NCI-H774 (cell line): Measurements from ENCODE around the gene RBFOX2.
"Not testable (repeated sequence)": the region's sequence is repeated elsewhere in the genome, so short reads cannot be mapped to it uniquely, and the experiment has no call there.

ENCODE experiments used
- DNase-seq: peaks from one replicate; lab custom pipeline; 2025; lab: John Stamatoyannopoulos, UW

RBFOX2 gene

DNA sequence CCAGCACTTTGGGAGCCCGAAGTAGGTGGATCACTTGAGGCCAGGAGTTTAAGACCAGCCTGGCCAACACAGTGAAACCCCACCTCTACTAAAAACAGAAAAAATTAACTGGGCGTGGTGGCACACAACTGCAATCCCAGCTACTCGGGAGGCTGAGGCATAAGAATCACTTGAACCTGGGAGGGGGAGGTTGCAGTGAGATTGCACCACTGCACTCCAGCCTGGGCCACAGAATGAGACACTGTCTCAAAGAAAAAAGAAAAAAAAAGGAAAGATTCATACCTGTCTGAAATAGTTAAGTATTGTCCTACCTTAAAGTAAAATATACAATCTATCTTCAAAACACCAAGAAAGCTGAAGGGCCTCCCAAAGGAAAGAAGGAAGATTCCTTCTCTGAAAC lies 20.1 kb downstream of the RBFOX2 start:
- no peak for DNase-seq

DNA sequence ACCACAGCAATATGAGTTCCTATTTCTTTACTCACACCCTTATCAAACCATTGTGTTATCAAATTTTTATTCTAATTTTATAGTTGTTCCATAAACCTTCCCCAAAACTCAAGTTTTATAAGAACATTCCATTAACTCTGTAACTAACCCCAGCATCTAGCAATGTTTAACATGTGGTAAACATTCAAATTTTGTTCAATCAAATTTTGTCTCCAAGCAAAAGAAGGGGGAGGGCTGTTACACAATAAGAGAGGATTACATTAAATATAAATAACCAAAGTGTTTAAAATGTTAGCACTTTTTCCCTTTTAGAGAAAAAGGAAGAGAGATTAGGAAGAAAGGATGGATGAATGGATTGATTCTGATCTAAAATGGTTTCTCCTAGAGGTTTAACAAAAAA lies 20.5 kb downstream of the RBFOX2 start:
- no peak for DNase-seq

DNA sequence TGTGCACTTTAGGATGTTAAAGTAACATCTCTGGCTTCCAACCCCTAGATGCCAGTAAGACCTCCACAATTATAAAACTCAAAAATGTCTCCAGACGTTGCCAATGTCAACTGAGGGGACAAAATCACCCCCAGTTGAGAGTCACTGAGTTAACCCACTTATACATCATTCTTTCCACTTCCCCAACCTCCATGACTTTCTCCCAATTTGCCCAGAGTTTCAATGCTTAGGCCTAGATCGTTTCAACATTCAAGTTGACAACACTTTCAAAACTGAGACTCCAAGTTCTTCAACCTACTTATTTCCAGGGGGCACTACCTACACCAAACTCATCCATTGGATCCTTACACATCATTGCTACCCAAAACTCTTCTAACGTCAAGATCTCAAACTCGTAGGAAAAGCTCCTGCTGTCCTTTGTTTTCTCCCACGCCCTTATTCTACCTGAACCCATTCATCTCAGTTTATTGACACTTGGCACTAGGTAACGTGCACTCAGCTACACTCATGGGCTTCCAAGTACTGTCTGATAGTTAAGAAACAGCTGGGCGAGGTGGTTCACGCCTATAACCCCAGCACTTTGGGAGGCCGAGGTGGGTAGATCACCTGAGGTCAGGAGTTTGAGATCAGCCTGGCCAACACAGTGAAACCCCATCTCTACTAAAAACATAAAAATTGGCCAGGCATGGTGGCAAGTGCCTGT lies 24.5 kb downstream of the RBFOX2 start:
- no peak for DNase-seq

DNA sequence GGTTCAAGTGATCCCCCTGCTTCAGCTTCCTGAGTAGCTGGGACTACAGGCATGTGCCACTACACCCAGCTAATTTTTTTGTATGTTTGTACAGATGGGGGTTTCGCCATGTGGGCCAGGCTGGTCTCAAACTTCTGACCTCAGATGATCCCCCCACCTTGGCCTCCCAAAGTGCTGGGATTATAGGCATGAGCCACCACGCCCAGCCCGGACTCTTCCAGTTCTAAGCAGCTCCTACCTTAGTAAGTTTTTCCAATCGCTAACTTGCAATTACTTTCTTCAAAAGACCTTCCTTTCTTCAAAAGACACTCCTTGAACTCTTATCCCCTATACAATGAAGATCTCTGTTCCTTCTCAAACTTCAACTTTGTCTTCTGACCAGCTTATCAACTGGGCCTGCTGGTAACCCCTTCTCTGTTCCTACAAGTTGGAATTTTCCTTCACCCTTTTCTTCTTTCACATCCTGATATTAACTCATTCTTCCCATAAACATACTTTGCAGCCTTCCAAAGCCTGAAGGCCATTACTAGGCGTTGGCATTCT lies 25.8 kb downstream of the RBFOX2 start:
- DNase-seq: no peak

DNA sequence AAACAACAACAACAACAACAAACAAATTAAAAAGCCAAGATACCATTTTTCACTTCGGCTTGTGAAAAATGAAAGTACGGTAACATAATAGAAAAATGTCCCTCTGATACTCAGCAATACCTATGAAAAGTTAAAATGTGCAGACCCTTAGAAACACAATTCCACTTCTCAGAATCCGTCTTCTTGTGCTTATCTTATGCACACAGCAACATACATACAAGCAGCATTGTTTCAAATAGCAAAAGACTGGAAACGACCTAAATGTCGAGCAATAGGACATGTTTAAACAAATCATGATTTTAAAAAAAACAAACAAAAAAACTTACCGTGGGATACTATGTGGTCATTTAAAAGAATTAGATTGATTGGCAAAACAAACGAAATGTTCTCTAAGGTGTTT lies 26.5 kb downstream of the RBFOX2 start:
- DNase-seq: no peak

DNA sequence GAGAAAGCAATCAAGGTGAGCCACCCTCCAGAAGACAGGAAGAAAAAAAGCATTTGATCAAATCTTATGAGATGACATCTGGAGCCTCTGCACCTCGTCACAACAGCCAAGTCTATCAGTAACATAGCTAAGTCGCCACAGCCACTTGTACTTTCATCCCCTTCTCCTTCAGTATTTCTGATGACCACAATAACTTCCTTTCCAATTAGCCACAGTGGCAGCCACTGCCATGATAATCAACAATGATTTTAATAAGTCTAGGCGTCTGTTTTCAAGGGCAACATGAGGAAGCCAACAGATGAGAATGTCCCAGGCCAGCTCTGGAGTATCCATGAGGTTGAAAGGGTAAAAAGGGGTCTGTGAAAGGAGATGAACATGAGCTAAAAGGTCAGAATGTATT lies 29.9 kb downstream of the RBFOX2 start:
- DNase-seq: no peak

DNA sequence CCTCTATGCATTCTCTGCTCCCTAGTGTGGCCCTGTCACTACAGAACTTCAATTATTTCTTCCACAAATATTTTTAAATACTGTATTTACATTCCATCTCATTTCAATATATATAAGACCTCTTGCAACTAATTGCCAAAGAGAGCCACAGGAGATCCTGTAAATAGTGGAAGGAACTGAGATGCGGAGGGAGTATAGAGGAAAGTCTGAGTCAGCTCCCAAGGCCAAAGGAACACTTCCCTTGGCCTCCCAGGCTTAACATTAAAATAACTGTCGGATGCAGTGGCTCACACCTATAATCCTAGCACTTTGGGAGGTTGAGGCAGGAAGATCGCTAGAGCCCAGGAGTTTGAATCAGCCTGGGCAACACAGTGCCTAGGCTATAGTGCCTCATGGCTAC lies 31.2 kb downstream of the RBFOX2 start:
- no peak for DNase-seq

DNA sequence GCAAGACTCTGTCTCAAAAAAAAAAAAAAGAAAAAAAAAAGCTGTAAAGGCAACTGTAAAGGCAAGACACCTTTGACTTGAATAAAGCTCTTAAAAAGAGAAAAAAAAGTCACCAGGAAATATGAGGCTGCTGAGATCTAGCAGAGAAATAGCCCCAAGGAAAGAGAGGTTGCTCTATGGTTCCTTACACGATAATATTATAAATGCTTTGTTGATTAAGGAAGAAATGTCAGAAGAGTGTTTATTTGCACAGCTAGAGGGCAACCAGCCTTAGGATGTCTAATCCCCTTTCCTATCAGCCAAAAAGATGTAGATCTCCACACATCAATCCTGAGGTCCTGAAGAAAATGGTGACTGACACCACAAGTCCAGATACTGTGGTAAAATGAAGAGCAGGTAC lies 32.0 kb downstream of the RBFOX2 start:
- no peak for DNase-seq

DNA sequence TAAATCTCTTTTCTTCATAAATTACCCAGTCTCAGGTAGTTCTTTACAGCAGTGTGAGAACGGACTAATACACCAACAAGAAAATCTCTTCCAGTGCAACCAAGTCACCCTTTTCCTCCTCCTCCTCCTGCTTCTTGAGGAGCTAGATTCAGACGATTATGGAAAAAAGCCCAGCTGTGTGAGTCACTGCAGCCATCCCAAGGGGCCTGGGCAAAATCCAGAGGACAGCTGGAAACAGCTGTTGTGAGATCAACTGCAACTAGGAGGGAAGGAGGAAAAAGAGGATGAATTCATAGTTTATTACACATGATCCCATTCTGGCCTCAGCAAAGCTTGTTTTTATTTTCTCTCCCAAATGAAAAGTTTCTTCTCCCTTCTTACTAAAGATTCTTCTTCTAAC lies 32.9 kb downstream of the RBFOX2 start:
- no peak for DNase-seq

DNA sequence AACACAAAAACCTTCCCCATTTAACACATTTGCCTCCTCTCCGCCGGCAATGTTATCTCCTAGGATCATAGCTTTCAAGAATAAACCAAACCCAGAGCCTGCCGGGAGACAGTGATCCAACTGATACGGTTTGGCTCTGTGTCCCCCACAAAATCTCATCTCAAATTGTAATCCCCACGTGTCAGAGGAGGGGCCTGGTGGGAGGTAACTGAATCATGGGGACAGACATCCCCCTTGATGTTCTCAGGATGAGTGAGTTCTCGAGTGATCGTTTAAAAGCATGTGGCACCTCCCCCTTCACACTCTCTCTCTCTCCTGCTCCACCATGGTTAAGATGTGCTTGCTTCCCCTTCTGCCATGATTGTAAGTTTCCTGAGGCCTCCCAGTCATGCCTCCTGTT lies 33.3 kb downstream of the RBFOX2 start:
- no peak for DNase-seq

DNA sequence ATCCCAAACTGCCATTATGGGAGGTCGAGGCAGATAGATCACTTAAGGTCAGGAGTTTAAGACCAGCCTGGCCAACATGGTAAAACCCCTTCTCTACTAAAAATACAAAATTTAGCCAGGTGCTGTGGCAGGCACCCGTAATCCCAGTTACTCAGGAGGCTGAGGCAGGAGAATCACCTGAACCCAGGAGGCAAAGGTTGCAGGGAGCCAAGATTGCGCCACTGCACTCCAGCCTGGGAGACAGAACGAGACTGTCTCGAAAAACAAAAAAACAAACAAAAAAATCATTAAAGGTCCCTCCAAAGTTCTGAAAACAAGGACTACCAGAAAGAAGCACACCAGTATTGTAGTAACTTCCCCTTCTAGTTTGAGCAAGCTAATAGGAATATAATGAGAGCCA lies 34.9 kb downstream of the RBFOX2 start:
- not testable (repeated sequence) for DNase-seq

DNA sequence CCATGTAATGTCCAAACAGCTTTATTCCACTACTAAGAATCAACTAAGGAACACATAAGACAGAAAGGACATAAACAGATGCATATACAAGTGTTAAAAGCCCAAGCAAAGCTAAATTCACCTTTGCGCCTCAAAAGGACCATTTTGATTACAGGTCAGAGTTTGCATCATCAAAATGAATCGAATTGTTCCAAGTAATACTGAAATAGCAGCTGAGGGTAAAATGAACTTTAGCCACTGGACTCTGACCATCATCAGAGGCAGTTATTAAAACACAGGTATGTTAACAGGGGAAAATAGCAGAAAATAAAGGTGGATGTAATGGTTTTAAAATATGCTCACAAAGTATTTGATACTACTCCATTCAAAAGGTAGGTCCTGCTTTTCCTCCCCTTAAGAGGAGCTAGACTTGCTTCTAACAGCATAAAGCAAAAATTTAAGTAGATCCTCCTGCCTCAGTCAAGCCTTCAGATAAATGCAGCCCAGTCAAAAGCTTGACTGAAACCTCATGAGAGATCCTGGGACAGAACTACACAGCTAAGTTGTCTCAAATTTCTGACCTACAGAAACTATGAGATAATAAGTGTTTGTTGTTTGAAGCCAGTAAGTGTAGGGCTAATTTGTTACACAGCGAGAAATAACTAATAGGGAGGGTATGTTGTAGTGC lies 35.4 kb downstream of the RBFOX2 start:
- DNase-seq: no peak

DNA sequence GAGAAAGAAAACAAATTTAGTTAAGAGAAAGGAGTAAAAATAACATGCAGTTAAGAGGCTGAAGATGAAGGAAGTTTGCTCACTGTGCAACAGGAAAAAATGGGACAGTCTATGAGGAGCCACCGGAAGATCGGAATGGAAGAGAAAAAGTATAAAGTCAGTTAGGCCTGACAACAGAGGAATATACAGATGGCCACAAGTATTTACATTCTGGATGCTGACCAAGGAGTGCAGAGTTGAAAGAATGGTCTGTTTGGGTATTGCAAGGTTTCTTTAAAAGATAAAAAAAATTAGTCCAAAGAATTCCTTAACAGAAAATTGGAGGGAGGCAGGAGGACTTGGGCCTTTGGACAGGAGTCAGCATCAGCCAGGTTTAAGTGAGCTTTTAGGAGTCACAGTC lies 37.5 kb downstream of the RBFOX2 start:
- DNase-seq: no peak

DNA sequence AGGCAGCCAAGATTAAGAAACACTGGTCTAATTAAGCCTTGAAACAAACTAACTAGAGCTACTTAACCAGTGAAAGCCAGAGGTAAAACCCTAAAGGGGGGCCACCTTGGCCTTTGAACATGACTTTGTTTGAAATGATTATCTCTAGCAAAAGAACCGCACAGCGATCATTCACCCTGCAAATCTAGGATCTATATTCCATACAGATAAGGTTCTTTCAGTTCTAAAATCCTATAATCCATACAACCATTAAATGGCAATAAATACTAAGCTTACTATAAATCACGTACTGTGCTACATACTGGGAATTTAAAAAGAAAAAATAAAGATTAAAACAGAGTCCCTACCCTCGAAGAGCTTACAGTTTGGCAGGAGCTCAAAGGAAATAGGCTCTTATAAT lies 40.6 kb downstream of the RBFOX2 start:
- no peak for DNase-seq

DNA sequence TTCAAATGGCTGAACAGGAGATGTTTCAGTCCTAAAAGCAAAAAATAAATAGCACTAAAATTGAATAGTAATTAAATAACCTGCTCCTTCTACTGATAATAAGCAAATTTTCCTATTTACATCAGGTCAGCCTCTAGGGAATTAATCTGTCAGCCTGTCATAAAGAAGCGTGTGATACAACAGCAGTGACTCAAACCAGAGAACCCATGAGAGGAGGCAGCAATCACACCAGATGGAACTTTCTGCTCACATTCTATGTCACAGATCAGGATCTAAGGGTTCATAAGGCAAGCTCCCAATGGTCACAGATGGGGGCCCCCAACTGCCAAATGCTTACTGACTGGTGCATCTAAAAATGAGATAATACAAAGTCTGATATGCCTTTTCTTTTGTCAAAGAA lies 41.1 kb downstream of the RBFOX2 start:
- no peak for DNase-seq

DNA sequence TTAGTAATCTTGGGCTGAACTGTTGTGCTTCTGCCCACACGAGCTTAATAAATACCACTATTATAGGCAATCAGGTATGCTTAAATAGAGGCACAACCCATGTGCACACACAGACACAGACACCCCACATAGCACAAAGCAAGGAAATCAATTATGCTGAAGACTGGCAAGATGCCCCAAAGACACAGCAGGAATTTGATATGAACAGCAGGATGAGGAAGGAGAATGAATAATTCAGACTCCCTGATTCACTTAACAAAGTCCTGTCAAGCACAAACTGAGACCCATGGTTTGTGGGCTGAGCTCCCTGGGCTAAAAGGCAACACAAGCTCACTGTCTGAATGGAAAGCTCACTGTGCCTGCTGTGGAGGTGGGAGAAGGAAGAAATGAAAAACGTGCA lies 42.5 kb downstream of the RBFOX2 start:
- DNase-seq: no peak

DNA sequence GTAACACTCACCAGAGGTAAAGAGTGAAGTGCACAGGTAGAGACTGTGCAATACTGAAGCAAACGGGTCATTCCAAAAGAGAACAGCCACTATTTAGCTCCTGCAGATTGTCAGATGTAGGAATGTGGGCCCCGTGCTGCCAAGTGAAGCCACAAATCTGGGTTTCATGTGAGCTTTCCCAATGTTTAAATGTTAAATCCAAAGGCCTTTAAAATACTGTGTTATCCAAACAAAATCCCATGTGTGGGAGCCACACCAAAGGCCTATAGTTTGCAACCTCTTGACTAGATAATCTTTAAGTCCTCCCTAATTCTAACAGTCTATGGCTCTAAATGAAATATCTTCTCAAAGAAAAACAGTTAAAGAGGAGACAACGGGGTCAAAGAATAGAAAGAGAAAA lies 43.3 kb downstream of the RBFOX2 start:
- DNase-seq: no peak

DNA sequence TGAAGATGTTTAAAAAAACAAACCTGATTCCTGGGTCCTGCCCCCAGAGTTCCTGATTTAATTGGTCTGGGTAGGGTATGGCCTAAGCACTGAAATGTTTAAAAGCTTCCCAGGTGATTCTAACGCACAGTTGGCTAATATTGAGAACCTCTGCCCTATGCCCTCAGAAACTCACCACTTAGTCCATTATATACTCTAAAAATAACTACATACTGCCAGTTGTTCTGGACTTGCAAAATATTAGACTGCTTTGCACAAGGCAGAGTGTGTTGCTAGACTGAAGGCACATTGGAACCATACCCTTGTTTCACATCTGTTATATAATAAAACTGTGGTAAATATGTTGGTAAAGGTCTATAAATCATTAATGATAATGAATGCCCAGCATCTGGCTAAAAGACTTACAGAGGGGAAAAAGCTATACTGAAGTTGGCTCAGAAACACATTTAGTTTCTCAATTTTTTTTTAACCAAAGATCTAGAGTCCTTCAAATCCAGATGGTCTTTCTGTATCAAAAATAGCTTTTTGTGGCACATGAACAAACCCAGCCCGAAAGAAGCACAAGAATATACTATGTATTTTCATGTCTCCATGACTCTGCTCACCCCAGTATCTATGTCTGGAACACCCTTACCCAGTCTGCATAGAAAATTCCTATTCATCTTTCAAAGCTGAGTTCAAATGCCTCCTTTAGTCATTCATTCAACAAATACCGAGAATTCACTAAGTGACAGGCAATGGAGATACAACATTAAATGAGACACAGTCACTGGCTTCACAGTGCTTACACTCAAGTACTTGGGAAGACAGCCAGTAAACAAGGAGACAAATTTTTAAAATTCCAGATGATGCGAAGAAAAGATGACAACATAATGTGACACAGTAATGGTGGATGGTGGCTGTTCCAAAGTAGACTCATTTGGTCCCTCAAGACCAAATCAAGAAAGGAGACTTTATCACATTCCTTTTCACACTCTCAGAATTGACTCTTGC lies 44.1 kb downstream of the RBFOX2 start:
- no peak for DNase-seq

DNA sequence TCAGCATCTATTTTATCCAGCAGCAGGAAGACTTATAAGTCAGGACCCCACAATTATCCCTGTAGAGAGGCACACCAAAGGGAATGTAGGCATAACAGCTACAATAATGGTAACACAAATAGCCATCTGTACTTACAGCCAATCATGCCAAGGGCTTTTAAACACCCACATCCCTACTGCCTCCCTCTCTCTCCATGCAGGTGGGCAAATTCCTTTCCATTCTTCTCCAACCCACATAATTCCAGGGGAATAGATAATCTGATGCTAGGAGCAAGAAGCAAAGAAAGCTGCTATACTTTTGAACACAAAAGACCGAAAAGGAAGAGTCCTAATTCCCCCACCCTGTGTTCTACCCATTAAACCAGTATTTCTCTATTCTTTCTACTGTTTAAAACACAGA lies 46.7 kb downstream of the RBFOX2 start:
- no peak for DNase-seq

DNA sequence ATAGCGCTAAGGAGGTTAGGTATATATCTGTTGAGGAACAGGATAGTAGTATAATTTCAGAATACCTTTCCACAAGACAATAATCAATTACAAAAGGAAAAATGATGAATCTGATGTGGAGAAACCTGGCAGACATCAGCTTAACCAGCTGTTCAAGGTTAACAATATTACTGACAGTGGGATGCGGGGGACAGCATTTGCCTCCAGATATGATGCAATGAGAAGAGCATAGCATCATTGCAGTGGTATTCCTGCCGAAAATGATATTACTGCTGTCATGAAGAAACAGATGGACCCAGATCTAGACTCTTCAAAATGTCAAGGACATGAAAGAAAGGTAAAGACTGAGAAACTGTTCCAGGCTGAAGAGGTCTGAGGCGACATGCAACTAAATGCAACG lies 49.7 kb downstream of the RBFOX2 start:
- no peak for DNase-seq

DNA sequence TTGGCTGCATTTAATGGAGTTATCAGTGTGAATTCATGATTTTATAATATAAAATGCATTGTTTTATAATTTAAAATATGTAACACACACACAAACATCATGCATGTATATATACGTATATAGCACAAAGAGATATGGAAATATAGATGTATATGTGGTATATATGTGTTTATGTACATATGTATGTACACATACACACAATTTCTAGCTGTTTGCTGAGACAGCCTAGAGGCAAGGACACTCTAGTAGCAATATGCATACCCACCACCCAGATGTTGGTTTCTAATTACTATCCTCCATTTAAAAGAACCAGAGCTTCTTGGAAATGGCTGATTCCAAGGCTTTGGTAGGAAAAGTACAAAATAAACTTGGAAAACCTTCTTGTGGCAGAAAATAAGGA lies 50.4 kb downstream of the RBFOX2 start:
- no peak for DNase-seq

DNA sequence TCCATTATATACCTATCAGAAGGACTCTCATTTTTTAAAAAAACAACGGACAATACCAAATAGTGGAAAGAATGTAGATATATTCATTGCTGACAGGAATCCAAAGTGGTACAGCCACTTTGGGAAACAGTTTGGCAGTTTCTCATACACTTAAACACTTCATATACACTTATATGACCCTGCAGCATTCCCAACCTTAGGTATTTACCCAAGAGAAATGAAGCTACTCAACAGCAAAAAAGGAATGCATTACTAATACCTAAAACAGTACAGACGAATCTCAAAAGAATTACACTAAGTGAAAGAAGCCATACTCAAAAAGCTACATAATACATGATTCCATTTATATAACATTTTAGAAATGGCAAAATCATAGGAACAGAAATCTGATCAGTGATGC lies 51.5 kb downstream of the RBFOX2 start:
- no peak for DNase-seq

DNA sequence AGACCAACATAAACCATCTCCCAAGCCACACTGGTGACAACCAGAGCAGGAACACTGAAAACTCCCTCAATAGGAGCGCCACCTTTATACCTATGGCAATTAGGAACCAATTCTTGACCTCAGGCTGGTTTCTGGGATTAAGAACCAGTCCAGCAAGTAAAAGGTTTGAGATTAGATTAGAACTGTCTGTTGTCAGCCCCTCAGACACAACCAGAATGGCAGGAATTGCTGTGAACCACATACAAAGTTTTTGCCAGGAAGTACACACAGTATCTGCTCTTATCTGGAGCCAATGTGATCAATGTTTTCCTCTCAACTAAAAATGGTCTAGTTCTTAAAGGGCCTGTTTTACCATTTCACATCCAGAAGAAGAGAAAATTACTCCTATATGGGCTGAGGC lies 55.2 kb downstream of the RBFOX2 start:
- no peak for DNase-seq
